Spinal cord (tissue), 10 donors: ENCODE data around the gene CDKAL1. TPM values are rescaled to one million over a fixed set of nuclear protein-coding genes. Genes with fewer than 3 reads are reported as not detected.
A peak's percentile ranks its signal among the peaks of the same experiment; 100 is the strongest.

Experiments used
- DNase-seq, 6 donors: peaks; one replicate each; pipeline versions ENCODE4 v3.0.0 to v3.0.0-alpha.2; 2013 to 2015; ENCODE audit warnings: low spot score in 6 of 6, low read depth in 4 of 6
- H3K27ac ChIP-seq: one replicate; pipeline ENCODE4 v1.5.1; 2013; ENCODE audit warnings: low read depth, low read length, control low read depth
- H3K27me3 ChIP-seq: one replicate; pipeline ENCODE4 v1.6.1; 2013; ENCODE audit warnings: low read length; ENCODE audit not compliant: control insufficient read depth, insufficient read depth
- H3K36me3 ChIP-seq: one replicate; pipeline ENCODE4 v1.6.1; 2013; ENCODE audit warnings: low read length; ENCODE audit not compliant: control insufficient read depth, insufficient read depth
- H3K4me1 ChIP-seq: one replicate; pipeline ENCODE4 v1.6.1; 2013; ENCODE audit warnings: low read length; ENCODE audit not compliant: control insufficient read depth, insufficient read depth
- H3K4me3 ChIP-seq: one replicate; pipeline ENCODE4 v1.5.1; 2013; ENCODE audit warnings: low read depth, low read length, control low read depth
- H3K9me3 ChIP-seq: one replicate; pipeline ENCODE4 v1.6.1; 2013; ENCODE audit warnings: low read length; ENCODE audit not compliant: control insufficient read depth, insufficient read depth
- WGBS: methylation state at CpG from one replicate; pipeline ENCODE4 v1.1.5; 2013; ENCODE audit warnings: missing lambda C conversion rate; ENCODE audit not compliant: insufficient coverage; 5-methylcytosine and 5-hydroxymethylcytosine counted together
- polyA plus RNA-seq, 2 donors: library from polyadenylated mRNA; unstranded; fragments of 120-200 nt; gene quantifications; one replicate each; pipeline ENCODE4 v1.2.1, GENCODE V29; 2013; ENCODE audit not compliant: insufficient read length in 2 of 2
- total RNA-seq, 2 donors: library from RNA; depleted of rRNA in 1 of 2; stranded (reverse); fragments of 120-200 nt in 1 of 2; fragments of >200 nt in 1 of 2; gene quantifications; one replicate each; pipeline versions ENCODE4 v1.2.3 to v1.2.4, GENCODE V29; 2013 to 2014
- donor health status: healthy.

CDKAL1 gene
- total and polyA plus RNA-seq, 4 donors, result 15.1 to 34.2 (median 22.0) TPM

DNA sequence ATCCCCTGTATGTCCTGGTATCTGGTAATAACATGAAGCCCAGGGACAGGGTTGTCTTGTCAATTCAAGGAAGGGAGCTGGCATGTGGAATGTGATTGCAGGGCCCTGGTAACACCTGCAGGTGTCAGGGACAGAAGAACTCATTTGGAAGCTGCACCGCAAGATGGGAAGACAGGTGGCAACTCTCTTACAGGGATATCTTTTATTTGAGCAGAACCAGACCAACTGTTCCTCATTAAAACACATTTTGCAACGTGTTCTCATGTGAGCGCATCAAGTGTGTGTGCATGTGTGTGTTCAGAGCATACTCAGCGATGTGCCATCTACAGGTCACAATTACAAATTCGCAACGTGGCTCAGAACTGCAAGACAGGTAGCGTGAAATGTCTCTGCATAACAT is 688.4 kb downstream of the CDKAL1 start:
- no peaks in the 10 kb centered on the region for H3K4me1 ChIP-seq
- no peak overlapping the region for H3K4me3 ChIP-seq
- H3K9me3 ChIP-seq, result no peaks in the 10 kb centered on the region
- H3K27me3 ChIP-seq, result no peaks in the 10 kb centered on the region
- DNase-seq, result peak in 2 of 6 donors; percentile 30 to 77
- 67% methylated on average over 3 of the region's 7 CpGs for WGBS
- no peaks in the 10 kb centered on the region for H3K36me3 ChIP-seq
- H3K27ac ChIP-seq, result no peak overlapping the region

DNA sequence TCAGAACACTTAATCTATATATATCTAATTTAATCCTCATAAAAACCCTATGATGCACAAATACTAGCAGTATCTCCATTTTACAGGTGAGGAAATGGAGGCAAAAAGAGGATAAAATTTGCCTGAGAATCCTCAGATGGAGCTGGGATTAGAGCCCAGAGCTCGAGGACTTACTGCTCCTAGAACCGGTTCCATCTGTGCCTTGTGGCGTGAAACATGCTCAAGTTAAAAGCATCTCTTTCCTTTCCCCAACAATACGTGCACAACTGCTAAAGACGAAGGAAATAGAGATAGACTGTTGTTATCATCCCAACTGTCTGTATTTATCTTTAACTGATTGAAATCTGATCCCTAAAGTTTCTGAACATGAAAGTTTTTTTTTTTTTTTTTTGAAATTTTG is 691.7 kb downstream of the CDKAL1 start:
- no peaks in the 10 kb centered on the region for H3K9me3 ChIP-seq
- H3K27ac ChIP-seq, result no peak overlapping the region
- no peak overlapping the region for H3K4me3 ChIP-seq
- peak in 1 of 6 donors; percentile 51 for DNase-seq
- no CpG with 5 or more reads among the region's 5 CpGs for WGBS
- no peaks in the 10 kb centered on the region for H3K36me3 ChIP-seq
- H3K27me3 ChIP-seq, result no peaks in the 10 kb centered on the region
- H3K4me1 ChIP-seq, result peaks cover 3% of the 10 kb centered on the region

DNA sequence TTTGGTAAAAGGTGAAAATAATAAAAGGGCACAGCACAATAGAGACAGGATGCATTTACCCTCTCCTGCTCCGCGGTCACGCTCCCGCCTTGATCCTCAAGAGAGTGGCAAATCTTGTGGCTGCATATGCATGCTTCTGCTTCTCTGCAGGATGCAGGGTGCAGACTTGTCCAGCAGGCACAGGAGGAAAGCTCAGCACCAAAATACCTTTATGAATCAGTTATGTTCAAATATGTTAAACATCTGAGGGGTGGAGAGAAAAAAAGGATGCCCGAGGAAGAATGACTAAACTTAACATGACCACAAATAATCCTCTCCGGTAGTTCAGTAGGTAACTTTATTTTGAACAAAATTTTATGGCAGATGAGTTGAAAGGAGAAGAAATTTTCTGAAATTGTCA is 693.2 kb downstream of the CDKAL1 start:
- Histone ChIP-seq H3K4me3 (no peak overlapping the region), H3K9me3 (no peaks in the 10 kb centered on the region), H3K36me3 (peaks cover 3% of the 10 kb centered on the region), H3K27ac (no peak overlapping the region), H3K27me3 (no peaks in the 10 kb centered on the region), H3K4me1 (peaks cover 3% of the 10 kb centered on the region)
- no peak for DNase-seq
- WGBS, result 81% methylated on average over 4 of the region's 6 CpGs

DNA sequence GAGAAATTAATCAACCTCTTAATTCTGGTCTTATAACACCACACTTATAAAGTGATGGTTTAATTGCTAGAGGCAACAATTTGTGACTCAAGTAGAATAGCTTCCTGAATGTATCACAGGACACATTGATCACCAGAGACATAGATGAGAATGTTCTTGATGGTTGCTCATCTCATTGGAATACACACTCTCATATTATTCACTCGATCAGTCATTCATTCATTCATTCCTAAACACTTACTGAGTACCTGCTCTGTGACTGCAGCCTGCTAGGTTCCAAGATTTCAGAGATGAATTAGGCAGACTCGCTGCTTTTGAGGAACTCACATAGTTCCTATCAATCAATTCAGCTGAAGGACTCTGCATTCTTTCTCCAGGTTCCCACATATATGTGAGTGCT is 694.2 kb downstream of the CDKAL1 start:
- no peak for DNase-seq
- H3K9me3 ChIP-seq, result no peaks in the 10 kb centered on the region
- 100% methylated on average over 1 of the region's 2 CpGs for WGBS
- no peak overlapping the region for H3K27ac ChIP-seq
- H3K4me3 ChIP-seq, result no peak overlapping the region
- H3K4me1 ChIP-seq, result peaks cover 3% of the 10 kb centered on the region
- H3K36me3 ChIP-seq, result peaks cover 10% of the 10 kb centered on the region
- H3K27me3 ChIP-seq, result no peaks in the 10 kb centered on the region

DNA sequence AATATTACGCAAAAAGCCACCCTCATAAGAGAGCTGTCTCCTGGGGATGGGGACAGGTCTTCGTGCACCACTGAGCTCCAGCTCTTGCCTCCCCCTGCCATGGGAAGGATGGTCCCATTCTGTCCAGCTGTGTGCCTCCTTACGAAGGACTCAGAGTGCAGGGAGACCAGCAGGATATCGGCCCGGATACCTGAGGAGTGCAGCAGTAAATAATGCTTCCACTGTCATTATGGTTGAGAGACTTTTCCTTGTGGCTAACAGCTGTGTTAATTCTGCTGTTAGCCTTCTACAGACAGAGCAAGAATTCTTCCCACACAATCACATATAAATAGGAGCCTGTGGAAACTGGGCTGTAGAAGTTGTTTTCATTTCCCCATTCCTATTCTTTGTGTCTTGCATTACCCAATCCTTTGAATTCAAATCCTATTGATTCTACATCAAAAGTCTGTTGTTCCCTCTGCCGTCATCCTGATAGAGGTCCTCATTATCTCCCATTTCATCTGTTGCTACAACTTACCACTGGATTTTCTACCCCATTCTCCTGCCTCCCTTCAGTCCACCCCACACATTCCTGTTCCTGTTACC is 694.7 kb downstream of the CDKAL1 start:
- no peaks in the 10 kb centered on the region for H3K9me3 ChIP-seq
- no peak overlapping the region for H3K4me3 ChIP-seq
- 73% methylated on average over 6 of the region's 6 CpGs for WGBS
- peaks cover 3% of the 10 kb centered on the region for H3K4me1 ChIP-seq
- DNase-seq, result no peak
- H3K27ac ChIP-seq, result no peak overlapping the region
- H3K36me3 ChIP-seq, result peaks cover 13% of the 10 kb centered on the region
- no peaks in the 10 kb centered on the region for H3K27me3 ChIP-seq

DNA sequence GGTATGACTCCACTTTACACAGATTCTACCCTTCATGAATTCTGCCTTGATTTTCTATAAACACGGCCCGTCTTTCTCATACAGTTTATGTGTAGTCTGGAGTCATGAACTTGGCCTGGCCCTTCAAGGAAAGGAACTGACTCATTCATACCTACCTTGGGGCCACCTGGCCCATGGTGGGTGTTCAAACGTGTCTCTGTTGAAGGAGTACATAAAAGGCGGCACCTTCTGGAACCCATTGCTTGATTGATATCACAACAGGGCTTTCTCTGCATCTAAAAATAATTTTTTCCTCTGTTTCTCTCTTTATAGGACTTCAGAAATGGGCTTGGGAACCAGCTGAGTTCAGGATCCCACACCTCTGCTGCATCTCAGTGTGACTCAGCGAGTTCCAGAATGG is 696.3 kb downstream of the CDKAL1 start:
- Histone ChIP-seq H3K27me3 (no peaks in the 10 kb centered on the region), H3K4me1 (peaks cover 3% of the 10 kb centered on the region), H3K9me3 (no peaks in the 10 kb centered on the region), H3K4me3 (no peak overlapping the region), H3K36me3 (peaks cover 13% of the 10 kb centered on the region), H3K27ac (no peak overlapping the region)
- no peak for DNase-seq
- 96% methylated on average over 3 of the region's 5 CpGs for WGBS

DNA sequence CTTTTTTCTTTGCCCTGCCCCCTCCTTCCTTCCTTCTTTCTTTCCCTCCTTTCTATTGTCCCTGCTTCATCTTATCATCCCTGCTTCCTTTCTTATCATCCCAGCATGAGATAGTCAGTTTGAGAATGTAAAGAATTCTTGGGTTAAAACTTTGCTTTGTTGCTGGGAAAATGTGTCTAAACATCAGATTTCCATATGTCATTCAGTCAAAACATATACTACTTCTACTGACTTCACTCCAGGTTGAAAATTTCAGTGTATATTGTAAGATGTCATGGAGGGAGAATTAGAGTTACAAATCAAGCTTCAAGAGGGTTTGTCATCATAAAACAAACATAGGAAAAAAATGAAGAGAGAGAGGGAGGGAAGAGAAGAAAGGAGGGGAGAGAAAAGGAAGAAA is 700.9 kb downstream of the CDKAL1 start:
- H3K27ac ChIP-seq, result no peak overlapping the region
- DNase-seq, result no peak
- no peaks in the 10 kb centered on the region for H3K27me3 ChIP-seq
- peaks cover 13% of the 10 kb centered on the region for H3K36me3 ChIP-seq
- no peaks in the 10 kb centered on the region for H3K9me3 ChIP-seq
- no peak overlapping the region for H3K4me3 ChIP-seq
- no peaks in the 10 kb centered on the region for H3K4me1 ChIP-seq

DNA sequence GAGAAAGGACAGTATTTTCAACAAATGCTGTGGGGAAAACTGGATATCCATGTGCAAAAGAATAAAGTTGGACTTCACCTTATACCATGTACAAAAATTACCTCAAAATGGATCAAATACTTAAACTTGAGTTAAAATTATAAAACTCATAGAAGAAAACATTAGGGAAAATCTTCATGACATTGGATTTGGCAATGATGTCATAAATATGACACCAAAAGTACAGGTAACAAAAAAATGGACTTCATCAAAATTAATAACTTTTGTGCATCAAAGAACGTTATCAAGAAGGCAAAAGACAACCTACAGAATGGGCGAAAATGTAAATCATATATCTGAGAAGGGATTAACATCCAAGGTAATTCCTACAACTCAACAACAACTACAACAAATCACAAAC is 704.0 kb downstream of the CDKAL1 start:
- Histone ChIP-seq H3K4me3 (no peak overlapping the region), H3K36me3 (peaks cover 4% of the 10 kb centered on the region), H3K27me3 (no peaks in the 10 kb centered on the region), H3K27ac (no peak overlapping the region), H3K4me1 (no peaks in the 10 kb centered on the region), H3K9me3 (no peaks in the 10 kb centered on the region)
- DNase-seq, result no peak
- no CpG with 5 or more reads among the region's 2 CpGs for WGBS

DNA sequence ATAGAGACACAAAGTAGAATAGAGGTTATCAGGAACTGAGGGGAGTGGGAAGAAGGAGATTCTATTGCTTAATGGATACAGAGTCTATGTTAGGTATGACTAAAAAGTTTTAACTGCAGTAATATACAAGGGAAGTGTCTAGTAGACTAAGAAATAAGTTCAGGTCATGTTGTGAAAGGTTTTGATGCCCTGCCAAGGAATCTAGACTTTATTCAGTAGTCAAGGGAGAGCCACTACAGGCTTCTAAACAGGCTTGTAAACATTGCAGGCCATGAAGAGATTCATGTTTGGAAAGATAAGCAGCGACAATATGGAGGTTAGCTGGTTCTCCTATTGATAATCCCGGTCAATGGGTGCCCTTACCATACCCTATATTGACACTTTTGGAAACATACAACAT is 706.5 kb downstream of the CDKAL1 start:
- H3K4me1 ChIP-seq, result no peaks in the 10 kb centered on the region
- no peak overlapping the region for H3K4me3 ChIP-seq
- no peaks in the 10 kb centered on the region for H3K36me3 ChIP-seq
- no peaks in the 10 kb centered on the region for H3K9me3 ChIP-seq
- DNase-seq, result no peak
- no CpG with 5 or more reads among the region's 2 CpGs for WGBS
- H3K27ac ChIP-seq, result no peak overlapping the region
- no peaks in the 10 kb centered on the region for H3K27me3 ChIP-seq

DNA sequence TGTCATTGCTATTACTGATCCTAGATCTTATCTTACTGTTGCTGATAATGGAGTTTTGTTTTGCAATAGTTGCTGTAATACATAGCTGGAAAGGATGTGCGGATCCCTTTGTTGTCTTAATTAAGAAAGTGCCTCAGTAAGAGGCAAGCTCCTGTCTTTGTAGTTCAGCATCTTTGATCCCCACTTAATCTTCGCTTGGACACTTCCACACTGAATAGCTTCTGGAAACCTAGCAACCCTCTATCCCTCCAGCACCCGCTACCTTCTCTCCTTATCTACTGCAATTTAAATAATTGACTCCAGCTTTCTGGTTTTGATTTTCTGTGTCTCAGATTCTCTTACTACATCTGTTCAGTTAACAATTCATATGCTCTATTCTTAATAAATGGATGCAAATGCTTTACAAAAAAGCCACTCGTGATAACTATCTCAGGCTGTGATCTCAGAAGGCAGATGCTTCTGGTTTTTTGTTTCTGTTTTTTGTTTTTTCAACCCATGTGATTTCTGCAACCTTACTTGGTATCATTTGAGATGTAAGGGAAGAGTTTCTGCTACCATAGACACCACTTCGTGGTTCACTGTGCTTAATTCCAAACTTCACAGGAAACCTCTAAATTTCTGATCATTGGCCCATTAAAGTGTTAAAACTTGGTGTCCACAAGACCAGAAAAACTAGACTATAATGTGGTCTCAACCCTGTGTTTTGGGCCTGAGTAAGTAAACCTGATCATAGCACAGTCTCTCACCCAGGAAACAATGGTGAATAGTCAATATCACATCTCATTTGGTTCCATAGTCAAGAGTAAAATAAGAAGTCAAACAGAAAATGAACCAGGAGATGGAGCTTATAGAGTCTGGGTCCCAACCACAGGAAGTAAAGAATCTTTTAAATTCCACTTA is 707.2 kb downstream of the CDKAL1 start:
- H3K27me3 ChIP-seq, result no peaks in the 10 kb centered on the region
- no peak overlapping the region for H3K4me3 ChIP-seq
- no peak overlapping the region for H3K27ac ChIP-seq
- peak in 1 of 6 donors; percentile 6 for DNase-seq
- WGBS, result 80% methylated on average over 2 of the region's 5 CpGs
- H3K36me3 ChIP-seq, result no peaks in the 10 kb centered on the region
- H3K9me3 ChIP-seq, result no peaks in the 10 kb centered on the region
- no peaks in the 10 kb centered on the region for H3K4me1 ChIP-seq
